GM12878 (cell line): ENCODE results near the gene TARS3. TPM values are rescaled to one million over a fixed set of nuclear protein-coding genes. Genes with fewer than 3 reads are reported as not detected.

Source experiments
- EP300 ChIP-seq, 2 experiments: fragments of 150-350 bp in 1 of 2; IDR thresholded peaks; 2 replicates each; pipeline ENCODE4 v1.6.1; 2011 to 2012; ENCODE audit warnings: low read depth in 2 of 2, low read length in 2 of 2, borderline replicate concordance in 1 of 2, improper control_type of control experiment in 1 of 2, inconsistent platforms in 1 of 2; ENCODE audit not compliant: control insufficient read depth in 1 of 2
- EZH2 ChIP-seq: IDR thresholded peaks from 2 replicates; pipeline ENCODE4 v1.6.1; 2012; ENCODE audit warnings: low read depth, mild to moderate bottlenecking, control low read depth, inconsistent platforms, low read length, borderline replicate concordance; ENCODE audit not compliant: control insufficient read depth
- NFYA ChIP-seq: IDR thresholded peaks from 2 replicates; pipeline ENCODE4 v1.6.1; 2011; ENCODE audit warnings: low read depth, mild to moderate bottlenecking, low read length, improper control_type of control experiment, borderline replicate concordance
- POLR2AphosphoS2 ChIP-seq: IDR thresholded peaks from 2 replicates; pipeline ENCODE4 v1.6.1; 2011; ENCODE audit warnings: low read depth, mild to moderate bottlenecking, low read length, improper control_type of control experiment, moderate library complexity
- SIX5 ChIP-seq: IDR thresholded peaks from 2 replicates; pipeline ENCODE4 v1.6.1; 2011; ENCODE audit warnings: mild to moderate bottlenecking, low read depth, low read length, moderate library complexity; ENCODE audit not compliant: severe bottlenecking
- TCF3 ChIP-seq: IDR thresholded peaks from 2 replicates; pipeline ENCODE4 v1.6.1; 2012; ENCODE audit warnings: low read depth, mild to moderate bottlenecking, low read length, borderline replicate concordance; ENCODE audit not compliant: insufficient read depth
- ZNF592 ChIP-seq: fragments of 450-650 bp; IDR thresholded peaks from 2 replicates; pipeline ENCODE4 v1.6.1; 2017; ENCODE audit warnings: mild to moderate bottlenecking, moderate library complexity
- polyA plus RNA-seq, 11 experiments: library from polyadenylated mRNA; depleted of rRNA in 4 of 11; unstranded in 6 of 11; stranded (reverse) in 5 of 11; fragments of >200 nt; fragmentation: Nextera tagmentation in 4 of 11; fragmentation: Illumina TruSeq in 1 of 11; extraction: Ambion mirVana in 4 of 11; extraction: Trizol in 1 of 11; gene quantifications; 1 replicate in 1 of 11; 2 replicates in 10 of 11; pipeline versions ENCODE4 v1.2.1 to v1.2.3, GENCODE V29; 2011 to 2016; ENCODE audit warnings: inconsistent platforms in 2 of 11, missing spikeins in 2 of 11, low read depth in 1 of 11
- total RNA-seq, 4 experiments: library from RNA; depleted of rRNA in 3 of 4; stranded (reverse); fragments of >200 nt in 3 of 4; fragmentation: Illumina TruSeq in 1 of 4; extraction: Trizol in 1 of 4; gene quantifications; 2 replicates each; pipeline versions ENCODE4 v1.2.1 to v1.2.3, GENCODE V29; 2013 to 2021
- TF ChIP-seq, protein P1 (sequence below): fragments of 450-650 bp; formaldehyde crosslinking; IDR thresholded peaks from 2 replicates; pipeline ENCODE4 v1.5.0; 2022; ENCODE audit warnings: mild to moderate bottlenecking, missing genetic modification characterization

TARS3 gene
- total and polyA plus RNA-seq, 10 of the 15 experiments (the other 5 are each of a cell fraction or from before 2014, with no cell fraction given), result 1.4 to 7.8 (median 5.3) TPM

DNA sequence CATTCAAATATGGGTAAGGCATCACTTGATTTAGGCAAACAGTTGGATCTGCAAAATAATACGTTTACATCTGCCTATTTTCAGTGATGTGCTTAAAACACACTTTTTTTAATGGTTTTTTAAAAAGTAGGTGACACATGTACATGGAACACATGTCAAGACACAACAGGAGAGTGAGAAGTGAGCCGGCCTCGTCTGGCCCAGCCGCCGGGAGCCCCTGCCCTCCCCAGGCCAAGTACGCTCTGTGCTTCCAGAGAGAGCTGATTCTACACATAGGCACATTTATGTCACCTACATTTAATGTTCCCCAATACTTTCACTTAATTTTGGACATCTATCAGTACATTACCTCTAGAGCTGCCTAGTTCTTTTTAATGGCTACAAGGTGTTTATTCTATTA lies 75.9 kb downstream of the TARS3 start (continued):
- TF ChIP-seq, protein P1, sequence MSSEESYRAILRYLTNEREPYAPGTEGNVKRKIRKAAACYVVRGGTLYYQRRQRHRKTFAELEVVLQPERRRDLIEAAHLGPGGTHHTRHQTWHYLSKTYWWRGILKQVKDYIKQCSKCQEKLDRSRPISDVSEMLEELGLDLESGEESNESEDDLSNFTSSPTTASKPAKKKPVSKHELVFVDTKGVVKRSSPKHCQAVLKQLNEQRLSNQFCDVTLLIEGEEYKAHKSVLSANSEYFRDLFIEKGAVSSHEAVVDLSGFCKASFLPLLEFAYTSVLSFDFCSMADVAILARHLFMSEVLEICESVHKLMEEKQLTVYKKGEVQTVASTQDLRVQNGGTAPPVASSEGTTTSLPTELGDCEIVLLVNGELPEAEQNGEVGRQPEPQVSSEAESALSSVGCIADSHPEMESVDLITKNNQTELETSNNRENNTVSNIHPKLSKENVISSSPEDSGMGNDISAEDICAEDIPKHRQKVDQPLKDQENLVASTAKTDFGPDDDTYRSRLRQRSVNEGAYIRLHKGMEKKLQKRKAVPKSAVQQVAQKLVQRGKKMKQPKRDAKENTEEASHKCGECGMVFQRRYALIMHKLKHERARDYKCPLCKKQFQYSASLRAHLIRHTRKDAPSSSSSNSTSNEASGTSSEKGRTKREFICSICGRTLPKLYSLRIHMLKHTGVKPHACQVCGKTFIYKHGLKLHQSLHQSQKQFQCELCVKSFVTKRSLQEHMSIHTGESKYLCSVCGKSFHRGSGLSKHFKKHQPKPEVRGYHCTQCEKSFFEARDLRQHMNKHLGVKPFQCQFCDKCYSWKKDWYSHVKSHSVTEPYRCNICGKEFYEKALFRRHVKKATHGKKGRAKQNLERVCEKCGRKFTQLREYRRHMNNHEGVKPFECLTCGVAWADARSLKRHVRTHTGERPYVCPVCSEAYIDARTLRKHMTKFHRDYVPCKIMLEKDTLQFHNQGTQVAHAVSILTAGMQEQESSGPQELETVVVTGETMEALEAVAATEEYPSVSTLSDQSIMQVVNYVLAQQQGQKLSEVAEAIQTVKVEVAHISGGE (CRISPR knock-in tag), result no peak
- no peak for TF ChIP-seq ZNF592
- no peak for TF ChIP-seq SIX5
- TF ChIP-seq NFYA, result no peak
- TF ChIP-seq TCF3, result no peak
- TF ChIP-seq EZH2, result no peak
- no peak for TF ChIP-seq POLR2AphosphoS2
- no peak for TF ChIP-seq EP300 (IDR thresholded peaks at IDR 0.05; ENCODE audit: borderline replicate concordance in 1 of 2, control insufficient read depth in 1 of 2, low read depth in 2 of 2, low read length in 2 of 2)
